ENCODE results near the gene PDGFB.

PDGFB gene

DNA sequence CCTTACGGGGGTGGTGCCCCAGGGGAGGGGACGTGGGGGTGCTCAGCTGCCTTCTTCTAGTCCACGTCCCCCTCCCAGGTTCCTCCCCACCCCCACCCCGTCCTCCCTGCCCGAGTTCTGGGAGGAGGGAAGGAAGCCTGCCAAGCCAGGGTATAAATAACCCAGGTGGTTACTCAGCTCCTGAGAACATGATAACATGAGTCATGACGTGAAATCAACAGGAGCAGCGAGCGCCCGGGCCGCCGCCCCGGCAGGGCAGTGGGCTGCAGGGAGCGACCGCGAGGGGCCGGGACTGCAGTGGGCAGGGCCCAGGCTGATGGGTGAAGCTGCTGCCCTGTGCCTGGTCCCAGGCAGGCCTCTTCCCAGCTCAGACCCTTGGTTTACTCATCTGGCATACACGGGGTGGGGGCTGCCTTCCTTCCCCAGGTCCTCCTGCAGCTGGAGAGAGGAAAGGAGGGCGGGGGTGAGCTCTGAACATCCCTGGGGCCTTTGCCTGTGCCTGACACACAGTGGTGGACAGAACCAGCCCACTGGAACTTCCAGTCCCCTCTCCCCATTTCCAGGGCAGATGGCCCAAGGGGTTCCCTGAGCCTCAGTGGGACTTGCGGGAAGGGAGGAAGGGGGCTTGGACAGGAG, 8.8 kb upstream of the PDGFB start:
- DNase-seq, result peak in 2 of 3 donors; percentile 59 to 65

DNA sequence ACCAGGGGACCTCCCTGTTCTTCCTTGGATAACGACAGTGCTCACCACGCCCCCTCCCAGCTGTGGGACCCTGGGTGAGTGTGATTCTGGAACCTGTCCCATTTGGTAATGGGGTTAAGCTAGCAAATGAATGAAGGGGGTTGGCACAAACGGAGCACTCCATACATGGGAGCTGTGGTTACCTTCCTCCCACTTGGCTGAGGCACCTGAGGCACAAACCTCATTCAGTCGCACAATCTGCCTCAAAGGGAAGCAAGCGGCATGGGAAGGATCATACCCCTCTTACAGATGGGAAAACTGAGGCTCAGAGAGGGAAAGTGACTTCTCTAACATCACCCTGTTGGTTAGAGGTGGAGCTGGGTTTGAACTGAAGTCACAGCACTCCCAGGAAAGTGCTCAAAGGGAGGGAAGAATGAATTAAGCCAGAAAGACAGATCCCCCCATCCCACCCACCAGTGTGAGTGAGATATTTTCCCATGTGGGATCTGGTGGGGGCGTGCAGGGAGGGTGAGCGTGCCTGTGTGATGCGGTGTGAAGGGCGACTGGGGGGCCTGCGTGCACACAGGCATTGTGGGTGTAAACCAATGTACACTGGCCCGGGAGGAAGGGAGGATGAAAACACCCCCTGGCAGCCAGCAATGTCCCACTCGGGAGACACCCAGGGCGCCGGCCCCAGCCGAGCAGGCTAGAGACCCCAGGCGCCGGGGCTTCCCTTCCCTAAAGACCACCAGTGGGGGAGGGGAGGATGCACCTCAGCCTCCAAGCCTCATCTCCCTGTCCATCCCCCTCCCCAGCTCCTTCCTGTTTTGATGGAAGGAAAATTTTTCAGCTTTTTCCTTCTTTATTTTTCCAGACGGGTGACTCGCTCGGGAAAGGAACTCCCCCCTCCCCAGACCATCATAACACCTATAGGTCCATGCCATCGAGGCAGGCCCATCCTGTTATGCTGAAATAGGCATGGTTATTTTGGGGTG, 8.0 kb upstream of the PDGFB start:
- no peak for DNase-seq

DNA sequence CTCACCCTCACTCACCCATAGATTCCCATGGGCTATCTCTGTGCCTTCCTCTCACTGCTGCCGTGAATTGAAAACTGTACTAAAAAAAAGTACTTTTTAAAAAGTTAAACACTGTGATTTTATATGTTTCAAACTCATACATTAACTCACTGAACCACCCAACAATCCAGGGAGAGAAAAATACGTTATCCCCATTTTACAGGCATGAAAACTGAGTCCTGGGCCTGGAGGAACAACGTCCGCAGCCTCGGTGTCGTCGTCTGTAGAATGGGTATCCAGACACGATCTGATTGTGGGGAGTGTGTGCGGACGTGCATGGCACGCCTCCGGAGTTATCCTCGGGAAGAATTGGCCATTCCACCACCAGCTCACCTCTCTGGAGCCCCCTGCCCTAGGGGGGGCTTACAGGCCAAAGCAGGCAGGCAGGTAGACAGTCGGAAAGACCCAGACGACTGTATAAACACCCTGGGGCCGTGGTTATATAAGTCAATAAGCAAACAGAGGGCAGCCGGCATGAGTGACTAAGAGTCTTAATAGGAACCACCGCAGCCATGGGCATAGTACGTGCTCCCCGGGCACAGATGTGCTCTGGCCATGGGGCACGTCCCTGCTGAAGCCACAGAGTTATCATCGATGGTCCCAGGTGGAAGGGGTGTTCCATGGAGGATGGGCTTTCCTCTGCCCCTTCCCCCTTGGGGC, 7.1 kb upstream of the PDGFB start:
- peak in 1 of 3 donors; percentile 30 for DNase-seq

DNA sequence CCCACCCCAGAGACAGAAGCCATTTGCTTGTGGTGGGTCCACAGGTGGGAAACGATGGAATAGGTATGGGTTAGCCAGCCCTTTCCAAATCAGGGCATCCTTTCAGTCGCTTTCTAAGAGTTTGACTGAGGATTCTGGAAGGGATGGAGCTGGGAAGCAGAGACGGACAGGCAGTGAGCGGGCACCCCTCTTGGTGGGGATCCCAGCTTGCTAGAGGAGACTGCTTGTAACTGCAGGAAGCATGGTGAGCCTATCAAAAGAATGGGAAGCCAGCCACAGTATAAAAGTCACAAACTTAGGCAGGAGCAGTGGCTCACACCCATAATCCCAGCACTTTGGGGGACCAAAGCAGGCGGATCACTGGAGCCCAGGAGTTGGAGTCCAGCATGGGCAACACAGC, 6.1 kb upstream of the PDGFB start:
- no peak for DNase-seq

DNA sequence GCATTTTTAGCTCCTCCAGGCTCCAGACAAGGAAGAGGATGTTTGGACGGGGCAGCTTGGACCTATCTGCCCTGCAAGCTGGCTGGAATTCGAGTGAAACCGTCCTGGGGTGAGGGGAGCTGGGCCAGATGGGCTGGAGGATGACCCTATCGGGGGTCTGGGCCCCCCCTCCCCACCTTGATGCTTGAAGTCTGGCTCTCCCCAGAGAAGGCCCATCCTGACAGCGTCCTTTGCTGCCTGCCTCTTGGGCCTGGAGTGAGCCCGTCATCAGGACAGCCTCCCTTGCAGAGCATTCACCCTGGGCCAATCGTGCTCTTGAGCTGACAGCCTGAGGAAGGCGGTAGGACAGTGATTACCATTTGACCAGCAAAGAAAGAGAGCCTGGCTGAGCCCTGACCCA, 5.3 kb upstream of the PDGFB start:
- no peak for DNase-seq

DNA sequence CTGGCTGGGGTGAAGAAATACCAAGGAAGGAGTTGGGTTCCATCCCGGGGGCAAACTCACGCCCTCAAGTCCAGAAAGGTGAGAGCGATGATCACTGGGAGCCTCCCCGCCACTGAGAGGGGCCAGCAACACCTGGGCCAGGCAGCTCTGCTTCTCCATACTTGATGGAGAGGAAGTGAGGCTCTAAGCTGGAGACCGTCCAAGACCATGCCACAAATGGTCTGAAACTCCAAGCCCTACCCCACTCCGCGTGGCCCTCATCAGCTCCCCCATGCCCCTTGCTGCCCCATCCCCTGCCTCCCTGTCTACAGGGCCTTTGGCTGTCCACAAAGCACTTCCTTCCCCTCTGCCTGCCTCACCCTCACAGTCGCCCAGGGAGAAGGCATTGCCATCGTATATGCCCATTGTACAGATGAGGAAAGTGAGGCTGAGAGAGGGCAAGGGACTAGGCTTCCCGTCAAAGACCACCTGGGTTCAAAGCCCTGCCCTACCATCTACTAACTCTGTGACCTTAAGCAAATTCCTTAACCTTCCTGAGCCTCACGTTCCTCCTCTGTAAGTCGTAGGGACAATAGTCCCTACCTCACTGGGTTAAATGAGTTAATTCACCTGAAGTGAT, 4.4 kb upstream of the PDGFB start:
- no peak for DNase-seq

DNA sequence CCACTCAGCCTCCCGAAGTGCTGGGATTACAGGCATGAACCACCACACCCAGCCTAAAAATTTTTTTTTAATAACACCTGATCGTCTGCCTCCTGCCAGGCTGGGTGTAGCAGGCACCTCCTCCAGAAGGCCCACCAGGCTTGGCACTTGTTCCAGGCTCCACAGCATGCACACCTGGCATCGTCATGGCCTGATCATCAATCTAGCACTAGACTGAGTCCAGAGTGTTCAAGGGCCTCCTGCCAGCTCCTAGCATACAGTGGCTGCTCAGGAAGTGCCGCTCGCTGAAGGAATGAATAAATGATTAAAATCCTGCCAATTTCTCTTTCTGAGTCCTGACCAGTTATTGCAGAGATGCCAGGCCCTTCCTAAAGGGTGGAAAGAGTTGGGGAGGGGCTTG, 3.5 kb upstream of the PDGFB start:
- DNase-seq, result no peak

DNA sequence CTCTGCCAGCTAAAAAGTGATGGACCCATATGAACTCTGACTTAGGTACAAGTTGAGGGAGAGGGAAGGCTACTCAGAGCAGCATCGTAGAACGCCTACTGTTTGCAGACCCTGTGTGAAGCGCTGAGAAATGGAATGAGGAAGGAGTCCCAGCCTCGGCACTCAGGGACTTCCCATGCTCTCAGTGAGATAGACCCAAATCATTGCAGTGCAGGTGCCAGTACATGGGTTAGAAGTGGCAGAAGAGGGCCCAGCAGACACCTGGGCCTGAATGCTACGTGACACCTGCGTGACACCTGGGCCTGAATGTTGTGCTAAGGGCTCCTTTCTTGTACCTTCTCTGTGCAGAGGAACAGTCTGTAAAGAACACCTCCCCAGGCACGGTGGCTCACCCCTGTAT, 2.6 kb upstream of the PDGFB start:
- peak in 2 of 3 donors; percentile 49 to 63 for DNase-seq

DNA sequence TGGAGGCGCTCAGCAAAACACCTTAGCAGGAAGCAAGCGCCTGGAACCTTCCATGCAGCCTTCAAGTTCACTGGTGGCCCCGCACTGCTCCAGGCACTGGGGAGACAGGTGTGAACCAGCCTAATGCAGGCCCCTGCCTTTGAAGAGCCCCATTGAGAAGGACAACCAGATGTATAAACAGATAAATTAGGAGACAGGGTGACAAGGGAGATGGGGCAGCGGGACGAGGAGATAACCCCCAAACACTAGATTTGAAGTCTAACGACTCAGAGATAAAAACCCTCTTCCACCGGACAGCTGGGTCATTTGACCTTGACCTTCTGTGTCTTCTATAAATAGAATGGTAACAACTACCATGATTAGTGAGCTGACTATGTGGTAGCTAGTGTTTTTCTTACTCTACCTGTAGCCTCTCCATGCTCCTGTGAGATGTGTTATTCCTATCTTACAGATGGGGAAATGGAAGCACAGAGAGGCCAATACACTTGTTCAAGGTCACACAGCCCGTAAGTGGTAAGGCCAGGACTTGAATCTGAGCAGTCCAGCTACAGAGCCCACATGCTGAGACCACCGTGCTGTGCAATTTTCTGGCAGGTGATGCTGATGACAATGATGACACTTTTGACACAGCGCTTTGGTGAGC, 2.0 kb upstream of the PDGFB start:
- DNase-seq, result no peak

DNA sequence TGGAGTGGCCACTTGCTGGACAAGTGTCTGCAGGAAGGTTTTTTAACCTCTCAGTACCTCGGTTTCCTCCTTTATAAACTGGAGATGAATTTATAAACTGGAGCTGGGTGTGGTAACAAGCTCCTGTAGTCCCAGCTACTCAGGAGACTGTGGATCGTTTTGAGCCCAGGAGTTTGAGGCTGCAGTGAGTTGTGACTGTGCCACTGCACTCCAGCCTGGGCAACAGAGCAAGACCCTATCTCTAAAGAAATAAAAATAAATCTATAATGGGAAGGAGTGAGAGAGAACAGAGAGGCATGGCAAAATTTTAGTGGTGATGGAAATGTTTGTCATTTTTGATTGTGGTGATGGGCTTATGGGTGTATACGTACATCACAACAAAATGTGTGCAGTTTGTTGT, 1.4 kb upstream of the PDGFB start:
- no peak for DNase-seq

DNA sequence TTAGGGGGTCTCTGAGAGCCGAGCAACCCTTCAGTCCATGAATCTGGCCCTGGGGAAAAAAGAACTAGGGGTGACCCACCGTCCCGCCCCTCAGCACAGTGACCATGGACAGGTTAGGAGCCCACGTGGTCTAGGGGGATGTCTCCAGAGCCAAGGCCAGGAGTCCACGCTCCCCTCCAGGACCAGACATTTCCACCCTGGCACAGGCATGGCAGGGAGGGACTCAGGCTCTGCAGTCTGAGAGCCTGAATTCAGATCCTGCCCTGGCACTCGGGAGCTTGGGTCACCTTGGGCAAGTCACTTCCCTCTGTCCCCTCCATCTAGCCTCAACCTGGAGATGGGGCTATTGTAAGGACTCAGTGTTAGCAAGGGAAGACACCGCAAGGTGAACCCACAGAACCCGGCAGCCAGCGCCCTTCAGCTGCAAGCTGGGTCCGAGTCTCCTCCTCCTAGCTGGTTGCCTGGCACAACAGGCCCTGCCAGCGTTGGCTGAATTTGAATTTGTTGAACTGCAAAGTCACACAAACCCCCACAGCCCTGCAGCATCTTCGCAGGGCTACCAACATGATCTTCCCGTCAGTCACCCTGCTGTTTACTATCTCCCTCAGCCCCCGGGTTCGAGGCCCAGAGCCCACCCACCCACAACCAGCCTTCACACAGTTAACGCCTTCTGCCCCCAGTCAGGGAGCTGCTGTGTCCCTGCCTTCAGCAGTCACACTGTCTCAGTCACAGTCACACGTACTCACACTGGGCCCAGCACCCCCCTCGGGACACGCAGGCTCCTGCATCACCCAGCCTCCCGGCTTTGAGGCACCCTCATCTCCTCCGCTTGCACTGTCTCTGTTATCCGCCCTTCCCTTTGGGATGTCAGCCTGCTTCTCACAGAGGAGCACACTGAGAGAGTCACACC, 603 bp upstream of the PDGFB start:
- DNase-seq, result peak in 1 of 3 donors; percentile 48

DNA sequence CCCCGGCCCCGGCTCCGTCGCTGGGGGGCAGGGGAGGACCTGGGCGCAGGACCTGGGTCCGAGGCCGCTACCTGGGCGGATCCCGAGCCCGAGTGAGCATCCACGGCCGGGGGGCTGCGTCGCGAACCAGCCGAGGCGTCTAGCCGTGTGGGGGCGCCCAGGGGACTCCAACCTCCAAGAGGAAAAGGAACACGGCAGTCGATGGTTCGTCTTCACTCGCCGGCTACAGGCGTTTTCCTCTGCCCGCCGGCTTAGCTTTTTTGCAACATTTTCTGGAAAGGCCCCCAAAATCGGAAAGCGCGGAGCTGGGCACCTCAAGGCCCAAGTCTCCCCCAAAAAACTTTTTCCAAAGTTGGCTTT, 666 bp downstream of the PDGFB start:
- peak in 1 of 3 donors; percentile 52 for DNase-seq

DNA sequence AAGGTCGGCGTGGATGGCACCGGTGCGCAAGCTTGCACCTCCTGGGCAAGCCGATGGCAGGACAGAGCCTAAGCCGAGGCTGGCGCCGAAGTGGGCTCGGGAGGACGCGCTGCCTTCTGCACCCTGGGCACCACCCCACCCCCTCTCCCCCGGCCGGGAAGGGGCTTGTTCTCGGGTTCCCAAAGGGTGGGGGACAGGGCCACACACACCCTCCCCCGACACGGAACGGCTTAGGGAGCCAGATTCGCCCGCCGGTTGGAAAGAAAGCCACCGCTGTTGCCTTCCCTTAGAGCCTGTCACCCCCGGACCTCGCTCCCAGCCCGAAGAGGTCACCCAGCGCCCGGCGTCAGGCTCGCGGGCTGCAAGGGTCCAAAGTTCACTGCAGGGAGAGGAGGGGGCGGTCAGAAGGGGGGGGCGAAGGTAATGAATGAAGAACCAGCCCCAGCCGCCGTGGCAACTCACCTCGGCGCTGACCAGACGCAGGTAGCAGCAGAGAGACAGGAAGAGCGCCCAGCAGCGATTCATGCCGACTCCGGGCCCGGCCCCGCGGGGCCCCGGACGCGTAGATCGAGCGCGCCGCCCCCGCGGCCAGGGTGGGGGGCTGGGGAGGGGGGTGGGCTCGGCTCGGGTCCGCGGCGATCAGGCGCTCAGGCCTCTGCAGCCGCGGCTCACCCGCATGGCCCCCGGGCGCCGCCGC, 1.2 kb downstream of the PDGFB start:
- peak in 1 of 3 donors; percentile 57 for DNase-seq

DNA sequence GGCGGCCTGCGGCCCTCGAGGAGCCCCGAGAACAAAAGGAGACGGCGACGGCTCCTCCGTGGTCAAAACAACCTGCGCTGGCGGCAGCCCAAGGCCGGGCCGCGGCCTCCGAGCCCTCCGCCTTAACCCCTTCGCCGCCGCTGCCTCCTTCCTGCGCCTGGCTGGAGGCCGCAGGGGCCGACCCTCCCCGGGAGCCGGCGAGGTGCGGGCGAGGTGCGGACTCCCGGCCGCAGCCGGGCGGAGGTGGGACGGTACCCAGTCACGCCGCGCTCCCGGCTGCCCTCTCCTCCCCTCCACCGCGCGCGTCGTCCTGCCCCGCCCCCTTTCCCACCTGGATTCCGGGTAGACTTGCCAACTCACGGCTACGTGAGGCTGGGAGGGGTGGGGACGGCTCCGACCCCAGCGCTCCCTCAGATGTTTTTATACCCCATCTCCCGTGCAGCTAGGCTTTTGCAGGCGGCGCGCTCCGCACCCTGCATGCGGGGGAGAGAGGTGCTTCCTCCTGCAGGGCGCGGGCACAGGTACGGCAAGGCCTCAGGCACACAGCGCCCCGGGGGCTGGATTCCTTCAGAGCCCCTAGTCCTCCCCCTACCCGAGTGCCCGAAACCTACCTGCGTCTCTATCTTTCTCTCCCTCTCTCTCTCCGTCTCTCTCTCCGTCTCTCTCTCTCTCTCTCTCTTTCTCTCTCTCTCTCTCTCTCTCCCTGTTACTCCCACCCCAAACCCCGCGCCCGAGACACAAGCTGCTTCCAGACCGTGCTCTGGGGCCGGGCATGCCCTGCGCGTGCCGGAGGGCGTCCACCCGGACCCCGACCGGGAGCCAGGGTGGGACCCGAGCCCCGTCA, 2.0 kb downstream of the PDGFB start:
- DNase-seq, result no peak

DNA sequence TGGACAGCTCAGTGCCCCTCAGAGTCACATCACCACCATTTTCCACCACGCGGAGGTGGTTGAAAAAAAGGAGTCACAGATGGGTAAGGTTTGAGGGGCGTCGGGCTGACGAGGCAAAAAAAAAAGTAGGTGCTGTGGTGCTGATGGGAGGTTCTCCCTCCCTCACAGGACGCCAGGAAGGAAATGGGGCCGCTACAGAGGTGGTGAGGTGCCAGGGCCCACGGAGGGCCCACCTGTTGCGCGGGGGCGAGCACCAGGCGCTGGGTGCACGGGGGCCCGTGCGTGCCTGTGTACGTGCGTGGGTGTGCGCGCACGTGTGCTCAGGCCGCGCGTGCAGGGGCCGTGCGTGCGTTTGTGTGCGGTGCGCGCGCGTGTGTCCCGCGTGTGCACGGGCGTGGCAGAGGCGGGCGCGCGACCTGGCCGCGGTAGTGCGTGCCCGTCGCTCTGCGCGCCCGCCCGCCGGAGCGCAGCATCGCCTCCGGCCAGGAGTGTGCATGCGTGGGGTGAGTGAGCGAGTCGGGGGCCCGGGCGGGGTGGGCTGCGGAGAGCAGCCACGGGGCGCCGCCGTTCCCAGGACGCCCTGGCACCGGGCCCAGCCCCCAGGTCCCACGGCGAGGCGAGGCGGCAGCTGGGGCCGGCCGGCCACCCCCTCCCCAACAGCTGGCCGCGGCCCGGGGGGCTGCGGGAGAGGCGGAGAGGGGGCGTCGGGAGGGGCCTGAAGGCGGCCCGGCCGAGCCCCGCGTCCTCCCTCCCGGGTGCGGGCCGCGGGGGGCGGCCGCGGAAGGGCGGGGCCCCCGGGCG, 2.8 kb downstream of the PDGFB start:
- DNase-seq, result peak in 1 of 3 donors; percentile 41

DNA sequence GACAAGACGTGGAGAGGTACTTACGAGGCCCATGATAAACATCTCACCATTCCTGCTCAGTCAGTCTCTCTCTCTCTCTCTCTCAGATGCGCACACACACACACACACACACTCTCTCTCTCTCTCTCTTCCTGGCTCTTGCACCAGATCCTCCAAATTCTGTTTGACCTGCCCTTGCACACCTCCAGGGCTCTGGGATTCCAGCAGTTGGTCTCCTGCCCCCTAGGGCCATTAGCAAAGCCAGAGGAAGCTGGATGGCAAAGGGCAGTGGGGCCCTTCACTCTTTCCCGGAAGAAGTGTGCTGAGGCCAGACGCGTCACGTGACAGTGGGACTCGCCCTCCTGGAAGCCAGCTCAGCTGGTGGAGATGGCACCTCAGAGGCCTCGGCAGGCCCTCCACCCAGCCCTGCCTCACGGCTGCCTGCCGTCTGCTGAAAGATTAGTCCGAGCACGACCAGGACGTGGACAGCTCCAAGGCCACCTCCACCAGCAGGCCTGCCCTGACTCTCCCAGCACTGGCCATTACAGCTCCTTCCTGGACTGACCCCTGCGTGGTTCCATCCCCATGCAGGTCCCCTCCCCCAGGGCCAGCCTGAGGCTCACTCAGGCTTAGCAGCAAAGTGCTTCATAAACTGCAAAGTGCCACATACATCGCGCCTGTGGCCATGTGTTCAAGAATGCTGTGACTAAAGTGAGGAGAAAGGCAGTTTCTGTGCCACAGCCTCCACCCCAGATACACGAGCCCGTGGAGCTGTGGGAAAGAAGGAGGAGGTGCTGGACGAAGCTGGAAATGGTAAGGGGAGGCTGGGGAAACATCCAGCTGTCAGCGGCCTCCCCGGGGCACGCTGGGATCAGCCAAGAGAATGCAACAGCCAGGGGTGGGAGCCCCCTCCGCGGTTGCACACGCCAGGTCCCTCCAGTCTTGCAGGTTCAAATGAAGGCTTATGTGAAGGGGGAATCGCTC, 3.7 kb downstream of the PDGFB start:
- peak; percentile 66 to 74 (median 69) for DNase-seq

DNA sequence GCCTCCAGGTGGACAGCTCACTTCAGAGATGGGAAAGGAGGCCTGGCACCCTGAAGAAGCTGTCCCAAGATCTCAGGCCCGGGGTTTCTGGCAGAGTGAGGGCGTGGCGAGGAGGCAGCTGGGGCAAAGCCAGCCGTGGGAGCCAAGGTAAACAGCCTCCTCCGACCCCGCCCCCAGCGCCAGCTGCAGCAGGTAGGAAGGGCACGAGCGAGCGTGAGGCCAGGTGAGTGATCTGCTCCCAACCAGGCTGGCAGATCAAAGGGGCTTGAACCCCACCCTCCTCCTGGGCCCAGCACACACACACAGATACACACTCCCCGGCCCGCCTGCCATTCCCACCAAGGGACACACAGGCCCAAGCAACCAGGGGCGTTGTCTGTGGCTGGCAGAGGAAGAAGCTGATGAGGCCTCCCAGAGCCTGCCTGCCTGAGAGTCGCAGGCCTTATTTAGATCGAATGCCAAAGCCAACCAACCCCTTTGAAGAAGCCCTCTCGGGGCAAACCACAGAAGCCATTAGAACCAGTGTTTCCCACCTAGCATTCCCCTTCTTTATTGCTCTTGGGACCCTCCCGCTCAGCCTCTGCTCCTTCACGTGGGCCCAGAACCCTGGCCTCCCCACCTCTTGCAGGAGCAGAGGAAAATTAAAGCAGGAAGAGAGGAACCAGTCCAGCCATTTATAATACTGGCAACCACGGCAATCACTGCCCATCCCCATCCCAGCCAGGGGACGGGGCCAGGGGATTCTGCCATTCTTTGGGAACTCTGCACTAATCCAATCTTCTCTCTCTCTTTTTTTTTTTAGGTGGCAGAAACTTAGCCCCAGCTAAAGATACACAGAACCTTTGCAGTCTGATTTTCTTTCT, 5.0 kb downstream of the PDGFB start:
- DNase-seq, result no peak
